ENCODE data around the gene TMEM258. TPM values are rescaled to one million over a fixed set of nuclear protein-coding genes. Genes with fewer than 3 reads are reported as not detected.

The TMEM258 gene
- total and polyA plus RNA-seq, 2 experiments from 2014 or later, result 71.3 to 519 TPM

GRCh38 chr11:61771985-61772455 lies 20.4 kb downstream of the TMEM258 start (continued):
- TF ChIP-seq, protein P1, sequence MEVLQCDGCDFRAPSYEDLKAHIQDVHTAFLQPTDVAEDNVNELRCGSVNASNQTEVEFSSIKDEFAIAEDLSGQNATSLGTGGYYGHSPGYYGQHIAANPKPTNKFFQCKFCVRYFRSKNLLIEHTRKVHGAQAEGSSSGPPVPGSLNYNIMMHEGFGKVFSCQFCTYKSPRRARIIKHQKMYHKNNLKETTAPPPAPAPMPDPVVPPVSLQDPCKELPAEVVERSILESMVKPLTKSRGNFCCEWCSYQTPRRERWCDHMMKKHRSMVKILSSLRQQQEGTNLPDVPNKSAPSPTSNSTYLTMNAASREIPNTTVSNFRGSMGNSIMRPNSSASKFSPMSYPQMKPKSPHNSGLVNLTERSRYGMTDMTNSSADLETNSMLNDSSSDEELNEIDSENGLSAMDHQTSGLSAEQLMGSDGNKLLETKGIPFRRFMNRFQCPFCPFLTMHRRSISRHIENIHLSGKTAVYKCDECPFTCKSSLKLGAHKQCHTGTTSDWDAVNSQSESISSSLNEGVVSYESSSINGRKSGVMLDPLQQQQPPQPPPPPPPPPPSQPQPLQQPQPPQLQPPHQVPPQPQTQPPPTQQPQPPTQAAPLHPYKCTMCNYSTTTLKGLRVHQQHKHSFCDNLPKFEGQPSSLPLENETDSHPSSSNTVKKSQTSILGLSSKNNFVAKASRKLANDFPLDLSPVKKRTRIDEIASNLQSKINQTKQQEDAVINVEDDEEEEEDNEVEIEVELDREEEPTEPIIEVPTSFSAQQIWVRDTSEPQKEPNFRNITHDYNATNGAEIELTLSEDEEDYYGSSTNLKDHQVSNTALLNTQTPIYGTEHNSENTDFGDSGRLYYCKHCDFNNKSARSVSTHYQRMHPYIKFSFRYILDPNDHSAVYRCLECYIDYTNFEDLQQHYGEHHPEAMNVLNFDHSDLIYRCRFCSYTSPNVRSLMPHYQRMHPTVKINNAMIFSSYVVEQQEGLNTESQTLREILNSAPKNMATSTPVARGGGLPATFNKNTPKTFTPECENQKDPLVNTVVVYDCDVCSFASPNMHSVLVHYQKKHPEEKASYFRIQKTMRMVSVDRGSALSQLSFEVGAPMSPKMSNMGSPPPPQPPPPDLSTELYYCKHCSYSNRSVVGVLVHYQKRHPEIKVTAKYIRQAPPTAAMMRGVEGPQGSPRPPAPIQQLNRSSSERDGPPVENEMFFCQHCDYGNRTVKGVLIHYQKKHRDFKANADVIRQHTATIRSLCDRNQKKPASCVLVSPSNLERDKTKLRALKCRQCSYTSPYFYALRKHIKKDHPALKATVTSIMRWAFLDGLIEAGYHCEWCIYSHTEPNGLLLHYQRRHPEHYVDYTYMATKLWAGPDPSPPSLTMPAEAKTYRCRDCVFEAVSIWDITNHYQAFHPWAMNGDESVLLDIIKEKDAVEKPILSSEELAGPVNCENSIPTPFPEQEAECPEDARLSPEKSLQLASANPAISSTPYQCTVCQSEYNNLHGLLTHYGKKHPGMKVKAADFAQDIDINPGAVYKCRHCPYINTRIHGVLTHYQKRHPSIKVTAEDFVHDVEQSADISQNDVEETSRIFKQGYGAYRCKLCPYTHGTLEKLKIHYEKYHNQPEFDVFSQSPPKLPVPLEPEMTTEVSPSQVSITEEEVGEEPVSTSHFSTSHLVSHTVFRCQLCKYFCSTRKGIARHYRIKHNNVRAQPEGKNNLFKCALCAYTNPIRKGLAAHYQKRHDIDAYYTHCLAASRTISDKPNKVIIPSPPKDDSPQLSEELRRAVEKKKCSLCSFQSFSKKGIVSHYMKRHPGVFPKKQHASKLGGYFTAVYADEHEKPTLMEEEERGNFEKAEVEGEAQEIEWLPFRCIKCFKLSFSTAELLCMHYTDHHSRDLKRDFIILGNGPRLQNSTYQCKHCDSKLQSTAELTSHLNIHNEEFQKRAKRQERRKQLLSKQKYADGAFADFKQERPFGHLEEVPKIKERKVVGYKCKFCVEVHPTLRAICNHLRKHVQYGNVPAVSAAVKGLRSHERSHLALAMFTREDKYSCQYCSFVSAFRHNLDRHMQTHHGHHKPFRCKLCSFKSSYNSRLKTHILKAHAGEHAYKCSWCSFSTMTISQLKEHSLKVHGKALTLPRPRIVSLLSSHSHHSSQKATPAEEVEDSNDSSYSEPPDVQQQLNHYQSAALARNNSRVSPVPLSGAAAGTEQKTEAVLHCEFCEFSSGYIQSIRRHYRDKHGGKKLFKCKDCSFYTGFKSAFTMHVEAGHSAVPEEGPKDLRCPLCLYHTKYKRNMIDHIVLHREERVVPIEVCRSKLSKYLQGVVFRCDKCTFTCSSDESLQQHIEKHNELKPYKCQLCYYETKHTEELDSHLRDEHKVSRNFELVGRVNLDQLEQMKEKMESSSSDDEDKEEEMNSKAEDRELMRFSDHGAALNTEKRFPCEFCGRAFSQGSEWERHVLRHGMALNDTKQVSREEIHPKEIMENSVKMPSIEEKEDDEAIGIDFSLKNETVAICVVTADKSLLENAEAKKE (CRISPR knock-in tag; IDR thresholded peaks at IDR 0.05), result no peak
- no peak for TF ChIP-seq EZH2 (IDR thresholded peaks at IDR 0.05; ENCODE audit: low read depth, unreplicated experiment)
- TF ChIP-seq EZH2phosphoT487 (IDR thresholded peaks at IDR 0.05; ENCODE audit: unreplicated experiment), result no peak
- no peak for TF ChIP-seq ZNF114 (CRISPR knock-in tag; IDR thresholded peaks at IDR 0.05)
- no peak for TF ChIP-seq STAT1 (IDR thresholded peaks at IDR 0.05; ENCODE audit: unreplicated experiment)

DNA sequence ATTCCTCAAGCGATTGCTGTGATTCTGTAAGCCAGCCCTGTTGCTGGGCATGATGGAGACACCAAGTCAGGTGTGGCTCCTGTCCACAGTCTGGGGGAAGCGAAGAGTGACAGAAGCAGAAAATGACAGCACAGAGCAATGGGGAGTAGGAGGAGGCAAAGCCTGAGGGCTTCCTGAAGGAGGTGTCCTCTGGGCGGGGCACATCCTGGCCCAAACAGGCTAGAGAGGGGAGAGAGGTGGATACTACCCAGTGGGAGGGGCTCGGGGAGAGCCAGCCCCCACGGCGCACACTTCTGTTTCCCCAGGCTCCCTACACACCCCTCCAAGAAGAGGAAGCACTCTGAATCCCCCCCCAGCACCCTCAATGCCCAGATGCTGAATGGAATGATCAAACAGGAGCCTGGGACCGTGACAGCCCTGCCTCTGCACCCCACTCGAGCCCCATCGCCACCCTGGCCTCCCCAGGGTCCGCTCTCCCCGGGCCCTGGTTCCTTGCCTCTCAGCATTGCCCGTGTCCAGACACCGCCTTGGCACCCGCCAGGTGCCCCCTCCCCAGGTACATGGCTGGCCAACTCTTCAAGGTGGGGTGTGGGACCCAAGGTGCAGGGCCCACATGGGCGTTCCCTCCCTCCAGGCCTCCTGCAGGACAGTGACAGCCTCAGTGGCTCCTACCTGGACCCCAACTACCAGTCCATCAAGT lies 21.1 kb downstream of the TMEM258 start:
- Histone ChIP-seq H4K20me1 (replicated peaks; ENCODE audit: insufficient read depth) (no peaks in the 10 kb centered on the region), H2AFZ (no peak overlapping the region), H3K9me2 (ENCODE audit: insufficient read depth) (no peaks in the 10 kb centered on the region), H3K36me3 (ENCODE audit: insufficient read depth) (no peaks in the 10 kb centered on the region), H3K4me2 (no peak overlapping the region), H3K79me2 (replicated peaks; ENCODE audit: insufficient read depth) (no peaks in the 10 kb centered on the region), H3K4me1 (ENCODE audit: insufficient read depth) (peaks cover 6% of the 10 kb centered on the region), H3K27me3 (ENCODE audit: insufficient read depth) (no peaks in the 10 kb centered on the region), H3K4me3 (no peak overlapping the region), H3K27ac (ENCODE audit: low read depth) (no peak overlapping the region), H3F3A (replicated peaks; ENCODE audit: low read depth) (no peaks in the 10 kb centered on the region)
- H3K27ac Mint-ChIP-seq, result no peak overlapping the region
- no peak for DNase-seq (ENCODE audit: low spot score)
- no peaks in the 10 kb centered on the region for H3K9me3 Mint-ChIP-seq
- no peaks in the 10 kb centered on the region; the same call in 2 of the 3 replicates for H3K36me3 Mint-ChIP-seq (ENCODE audit: low read depth)
- peaks cover 14% of the 10 kb centered on the region for H3K4me1 Mint-ChIP-seq
- peaks cover 6% of the 10 kb centered on the region for H3K27me3 Mint-ChIP-seq (ENCODE audit: insufficient read depth, low read depth, poor library complexity)
- peak; percentile 5; the same call in 1 of the 3 replicates for ATAC-seq
- no peak overlapping the region; the same call in 2 of the 3 replicates for H3K4me3 Mint-ChIP-seq
- TF ChIP-seq EZH2 (IDR thresholded peaks at IDR 0.05; ENCODE audit: low read depth, unreplicated experiment) (no peak), CTCF (conservative IDR thresholded peaks at IDR 0.05; ENCODE audit: low read depth in 2 of 2) (no peak)
- TF ChIP-seq, protein P1 (CRISPR knock-in tag; IDR thresholded peaks at IDR 0.05), result no peak

Data from GM23338 (cell line).